Left lung (tissue), 10 donors: ENCODE results near the gene S100A4. TPM values are rescaled to one million over a fixed set of nuclear protein-coding genes. Genes with fewer than 3 reads are reported as not detected.

Experiments
- ATAC-seq: fragments of 200-7000 bp; cut with Tn5 transposase; one replicate; pipeline ENCODE4 v1.9.1; 2020; ENCODE audit warnings: moderate library complexity
- DNase-seq, 4 donors: peaks; one replicate each; pipeline ENCODE4 v3.0.0-alpha.2; 2013 to 2020
- H3K27ac ChIP-seq, 2 donors: fragments of 200-600 bp; sonication (generic) in 1 of 2; one replicate each; pipeline versions ENCODE4 v1.5.0 to v1.8.0; 2020 to 2021
- H3K27me3 ChIP-seq, 2 donors: fragments of 200-600 bp; sonication (generic) in 1 of 2; one replicate each; pipeline versions ENCODE4 v1.5.0 to v1.8.0; 2020 to 2021
- H3K36me3 ChIP-seq, 2 donors: fragments of 200-600 bp; sonication (generic) in 1 of 2; one replicate each; pipeline versions ENCODE4 v1.5.0 to v1.8.0; 2020 to 2021
- H3K4me1 ChIP-seq, 2 donors: fragments of 200-600 bp; one replicate each; pipeline ENCODE4 v1.8.0; 2021
- H3K4me3 ChIP-seq, 2 donors: fragments of 200-600 bp; sonication (generic) in 1 of 2; one replicate each; pipeline versions ENCODE4 v1.5.0 to v1.8.0; 2020 to 2021; ENCODE audit warnings: mild to moderate bottlenecking in 1 of 2
- H3K9me3 ChIP-seq, 2 donors: fragments of 200-600 bp; sonication (generic) in 1 of 2; one replicate each; pipeline versions ENCODE4 v1.5.0 to v1.8.0; 2020 to 2021
- intact Hi-C, 2 donors: fragments of 100-400 bp; cut with DNase I; formaldehyde crosslinking; loops; one replicate each; pipeline versions ENCODE4 v1.11.2 to v1.14.2; 2022
- polyA plus RNA-seq, 6 donors: library from polyadenylated mRNA; unstranded; fragments of 120-200 nt; gene quantifications; one replicate each; pipeline ENCODE4 v1.2.1, GENCODE V29; 2013; ENCODE audit not compliant: insufficient read length in 6 of 6
- total RNA-seq, 2 donors: library from RNA; stranded (reverse); fragmentation: NEBNext Ultra II Directional; extraction: Animal tissue kit (Norgen Biotek cat#: 25700); gene quantifications; one replicate each; pipeline ENCODE4 v1.2.1, GENCODE V29; 2021
- TF ChIP-seq, protein P1 (sequence below), 2 donors: fragments of 200-600 bp; sonication (generic) in 1 of 2; IDR thresholded peaks; one replicate each; pipeline versions ENCODE4 v1.5.0 to v1.8.0; 2021; ENCODE audit warnings: antibody characterized with exemption in 2 of 2
- donor health status: DM: no; HTN: yes; CAD: no.
- donor health status: DM: no; HTN: no; CAD: no.

The S100A4 gene
- total and polyA plus RNA-seq, 8 donors, result 15.0 to 1,192 (median 22.4) TPM

- peaks cover 23 to 86% of the 10 kb centered on the region in 2 donors for H3K4me1 ChIP-seq
- intact Hi-C loops, result no loop called here
- peak in 1 of 4 donors; percentile 68 for DNase-seq
- H3K27ac ChIP-seq, result peak within 1 kb of the TSS; percentile 53 to 73
- H3K9me3 ChIP-seq, result no peaks in the 10 kb centered on the region
- H3K36me3 ChIP-seq, result peaks cover 0 to 8% of the 10 kb centered on the region in 2 donors
- H3K27me3 ChIP-seq, result no peaks in the 10 kb centered on the region
- ATAC-seq, result peak; percentile 29
- TF ChIP-seq, protein P1, sequence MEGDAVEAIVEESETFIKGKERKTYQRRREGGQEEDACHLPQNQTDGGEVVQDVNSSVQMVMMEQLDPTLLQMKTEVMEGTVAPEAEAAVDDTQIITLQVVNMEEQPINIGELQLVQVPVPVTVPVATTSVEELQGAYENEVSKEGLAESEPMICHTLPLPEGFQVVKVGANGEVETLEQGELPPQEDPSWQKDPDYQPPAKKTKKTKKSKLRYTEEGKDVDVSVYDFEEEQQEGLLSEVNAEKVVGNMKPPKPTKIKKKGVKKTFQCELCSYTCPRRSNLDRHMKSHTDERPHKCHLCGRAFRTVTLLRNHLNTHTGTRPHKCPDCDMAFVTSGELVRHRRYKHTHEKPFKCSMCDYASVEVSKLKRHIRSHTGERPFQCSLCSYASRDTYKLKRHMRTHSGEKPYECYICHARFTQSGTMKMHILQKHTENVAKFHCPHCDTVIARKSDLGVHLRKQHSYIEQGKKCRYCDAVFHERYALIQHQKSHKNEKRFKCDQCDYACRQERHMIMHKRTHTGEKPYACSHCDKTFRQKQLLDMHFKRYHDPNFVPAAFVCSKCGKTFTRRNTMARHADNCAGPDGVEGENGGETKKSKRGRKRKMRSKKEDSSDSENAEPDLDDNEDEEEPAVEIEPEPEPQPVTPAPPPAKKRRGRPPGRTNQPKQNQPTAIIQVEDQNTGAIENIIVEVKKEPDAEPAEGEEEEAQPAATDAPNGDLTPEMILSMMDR (IDR thresholded peaks at IDR 0.05), result no peak
- H3K4me3 ChIP-seq, result no peak within 1 kb of the TSS
These were observed 3.4 kb upstream of the S100A4 start, which contains the start of gene S100A3 for GRCh38 chr1:153548722-153549688. S100A3 (minus strand) TSS chr1:153549258; CDS start chr1:153548485, 773 bp downstream.

- H3K4me1 ChIP-seq, result peaks cover 28 to 90% of the 10 kb centered on the region in 2 donors
- no peak overlapping the region for H3K4me3 ChIP-seq
- TF ChIP-seq, protein P1 (IDR thresholded peaks at IDR 0.05), result no peak
- DNase-seq (peak in 1 of 4 donors; percentile 19), ATAC-seq (no peak)
- no peaks in the 10 kb centered on the region for H3K27me3 ChIP-seq
- intact Hi-C loops, result no loop called here
- peaks cover 0 to 20% of the 10 kb centered on the region in 2 donors for H3K36me3 ChIP-seq
- no peaks in the 10 kb centered on the region for H3K9me3 ChIP-seq
- peak overlapping the region in 1 of 2 donors; percentile 73 for H3K27ac ChIP-seq
These were observed 2.2 kb upstream of the S100A4 start for GRCh38 chr1:153547560-153548551.

- no peaks in the 10 kb centered on the region for H3K27me3 ChIP-seq
- H3K27ac ChIP-seq, result peak overlapping the region in 1 of 2 donors; percentile 95
- TF ChIP-seq, protein P1 (IDR thresholded peaks at IDR 0.05), result no peak
- H3K36me3 ChIP-seq, result peaks cover 0 to 23% of the 10 kb centered on the region in 2 donors
- peak overlapping the region in 1 of 2 donors; percentile 66 for H3K4me3 ChIP-seq
- DNase-seq, result no peak
- H3K4me1 ChIP-seq, result peaks cover 28 to 99% of the 10 kb centered on the region in 2 donors
- intact Hi-C loops, result no loop called here
- no peaks in the 10 kb centered on the region for H3K9me3 ChIP-seq
- no peak for ATAC-seq
These were observed 1.4 kb upstream of the S100A4 start for GRCh38 chr1:153546796-153547559.

DNA sequence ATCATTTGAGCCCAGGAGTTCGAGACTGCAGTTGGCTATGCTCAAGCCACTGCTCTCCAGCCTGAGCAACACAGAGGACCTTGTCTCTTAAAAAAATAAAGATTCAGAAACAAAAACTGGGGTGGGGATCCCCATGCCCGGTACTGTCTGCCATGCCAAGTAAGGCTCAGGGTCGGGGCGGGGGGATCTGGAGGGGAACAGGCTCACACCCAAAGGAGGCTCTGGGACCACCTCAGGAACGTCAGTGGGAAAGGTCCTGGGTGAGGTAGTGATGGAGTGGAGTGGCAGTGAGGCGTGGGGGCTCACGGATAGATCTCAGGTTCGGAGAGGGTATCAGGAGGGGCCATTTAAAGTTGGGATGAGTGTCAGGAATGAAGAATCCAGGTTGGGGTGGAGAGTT, 765 bp upstream of the S100A4 start:
- peaks cover 0 to 23% of the 10 kb centered on the region in 2 donors for H3K36me3 ChIP-seq
- ATAC-seq, result no peak

More for the DNA sequence above, 765 bp upstream of the S100A4 start:
- Histone ChIP-seq H3K27ac (peak overlapping the region; percentile 88 to 95), H3K4me3 (peak overlapping the region in 1 of 2 donors; percentile 66), H3K9me3 (no peaks in the 10 kb centered on the region), H3K27me3 (no peaks in the 10 kb centered on the region), H3K4me1 (peaks cover 28 to 100% of the 10 kb centered on the region in 2 donors)
- TF ChIP-seq, protein P1 (IDR thresholded peaks at IDR 0.05), result no peak
- intact Hi-C loops, result no loop called here
- no peak for DNase-seq
